Activated CD4-positive, CD25-positive, alpha-beta regulatory T cell treated with anti-CD3 and anti-CD28 coated beads, Interleukin-2, amount 50 U/mL, for 72 hours (primary cell): ENCODE data around the gene NDUFA11.

Experiments used
- DNase-seq: peaks from one replicate; pipeline ENCODE4 v3.0.0; 2021

NDUFA11 gene

GRCh38 chr19:5905114-5905778 is 1.7 kb upstream of the NDUFA11 start:
- no peak for DNase-seq

- DNase-seq = peak; percentile 100
These were observed 943 bp upstream of the NDUFA11 start, which contains the start of gene VMAC for GRCh38 chr19:5904352-5905113. VMAC (plus strand) TSS chr19:5904872; CDS start chr19:5904891, 19 bp downstream.

- no peak for DNase-seq
These were observed 450 bp downstream of the NDUFA11 start for GRCh38 chr19:5903056-5903623.

- DNase-seq = no peak
These were observed 2.6 kb downstream of the NDUFA11 start for GRCh38 chr19:5900976-5901375.

- DNase-seq = no peak
These were observed 3.7 kb downstream of the NDUFA11 start for GRCh38 chr19:5899728-5900526.

GRCh38 chr19:5897189-5897969 is 6.2 kb downstream of the NDUFA11 start:
- no peak for DNase-seq

- DNase-seq = no peak
These were observed 7.1 kb downstream of the NDUFA11 start for GRCh38 chr19:5896365-5897076.

GRCh38 chr19:5895890-5896289 is 7.7 kb downstream of the NDUFA11 start:
- no peak for DNase-seq

- no peak for DNase-seq
These were observed 8.2 kb downstream of the NDUFA11 start for GRCh38 chr19:5895409-5895808.

- no peak for DNase-seq
These were observed 8.8 kb downstream of the NDUFA11 start for GRCh38 chr19:5894704-5895349.

- no peak for DNase-seq
These were observed 9.5 kb downstream of the NDUFA11 start for GRCh38 chr19:5893907-5894703.

GRCh38 chr19:5893296-5893903 is 10.2 kb downstream of the NDUFA11 start:
- DNase-seq = no peak

GRCh38 chr19:5892772-5893275 is 10.8 kb downstream of the NDUFA11 start:
- DNase-seq = no peak

GRCh38 chr19:5891938-5892771 is 11.4 kb downstream of the NDUFA11 start:
- DNase-seq = no peak

GRCh38 chr19:5891572-5891937 is 12.0 kb downstream of the NDUFA11 start:
- no peak for DNase-seq

GRCh38 chr19:5890099-5890498 is 13.5 kb downstream of the NDUFA11 start:
- no peak for DNase-seq

- no peak for DNase-seq
These were observed 14.2 kb downstream of the NDUFA11 start for GRCh38 chr19:5889288-5889971.
